SK-N-SH (cell line): Measurements from ENCODE around the gene ITLN1.

ENCODE experiments used
- CTCF ChIP-seq: fragments of 200-600 bp; sonication (generic); IDR thresholded peaks from 2 replicates; pipeline ENCODE4 v1.6.1; 2017; ENCODE audit warnings: antibody characterized with exemption, mild to moderate bottlenecking, moderate library complexity
- EP300 ChIP-seq, 2 experiments: IDR thresholded peaks; 2 replicates each; pipeline versions ENCODE4 v1.4.0 to v1.6.1; 2012; ENCODE audit warnings: borderline replicate concordance in 1 of 2, low read depth in 1 of 2, low read length in 1 of 2
- GABPA ChIP-seq: IDR thresholded peaks from 2 replicates; pipeline ENCODE4 v1.4.0; 2012; ENCODE audit warnings: low read depth, mild to moderate bottlenecking
- MAX ChIP-seq: IDR thresholded peaks from 2 replicates; pipeline ENCODE4 v1.4.0; 2012; ENCODE audit warnings: low read depth
- MXI1 ChIP-seq: IDR thresholded peaks from 2 replicates; pipeline ENCODE4 v1.6.1; 2012; ENCODE audit warnings: mild to moderate bottlenecking, low read depth, low read length, improper control_type of control experiment
- NFIC ChIP-seq: IDR thresholded peaks from 2 replicates; pipeline ENCODE4 v1.4.0; 2012; ENCODE audit warnings: borderline replicate concordance
- NRF1 ChIP-seq: IDR thresholded peaks from 2 replicates; pipeline ENCODE4 v1.6.1; 2012; ENCODE audit warnings: low read depth, mild to moderate bottlenecking, low read length
- PBX3 ChIP-seq: IDR thresholded peaks from 2 replicates; pipeline ENCODE4; 2012
- POLR2AphosphoS5 ChIP-seq: IDR thresholded peaks from 2 replicates; pipeline ENCODE4 v1.6.1; 2012; ENCODE audit warnings: low read depth, low read length
- RCOR1 ChIP-seq: fragments of 150-350 bp; IDR thresholded peaks from 2 replicates; pipeline ENCODE4 v1.6.1; 2017; ENCODE audit warnings: antibody characterized with exemption, low read length
- REST ChIP-seq: IDR thresholded peaks from 2 replicates; pipeline ENCODE4 v1.6.1; 2012; ENCODE audit warnings: mild to moderate bottlenecking, low read depth, low read length, moderate library complexity
- RXRA ChIP-seq: IDR thresholded peaks from 2 replicates; pipeline ENCODE4 v1.4.0; 2012; ENCODE audit warnings: low read depth, mild to moderate bottlenecking, borderline replicate concordance
- SIN3A ChIP-seq: IDR thresholded peaks from 2 replicates; pipeline ENCODE4 v1.6.1; 2012; ENCODE audit warnings: low read depth, mild to moderate bottlenecking, low read length, moderate library complexity, borderline replicate concordance
- TAF1 ChIP-seq: IDR thresholded peaks from 2 replicates; pipeline ENCODE4 v1.6.1; 2012; ENCODE audit warnings: low read depth, mild to moderate bottlenecking, low read length, moderate library complexity, borderline replicate concordance

GRCh38 chr1:160855181-160855981 is 29.6 kb downstream of the ITLN1 start:
- TF ChIP-seq CTCF (no peak), REST (no peak), PBX3 (no peak), SIN3A (no peak), MXI1 (no peak), MAX (no peak), EP300 (IDR thresholded peaks at IDR 0.05; ENCODE audit: borderline replicate concordance in 1 of 2, low read depth in 1 of 2, low read length in 1 of 2) (no peak), GABPA (no peak), RCOR1 (no peak), NRF1 (no peak), POLR2AphosphoS5 (no peak), TAF1 (no peak), RXRA (no peak), NFIC (no peak)
